ENCODE data around the gene CLDN5.

CLDN5 gene

GRCh38 chr22:19496324-19496630 is 27.9 kb downstream of the CLDN5 start:
- no peak for TF ChIP-seq SPI1 (IDR thresholded peaks at IDR 0.05; ENCODE audit: borderline replicate concordance, low read depth)
- TF ChIP-seq, protein P1, sequence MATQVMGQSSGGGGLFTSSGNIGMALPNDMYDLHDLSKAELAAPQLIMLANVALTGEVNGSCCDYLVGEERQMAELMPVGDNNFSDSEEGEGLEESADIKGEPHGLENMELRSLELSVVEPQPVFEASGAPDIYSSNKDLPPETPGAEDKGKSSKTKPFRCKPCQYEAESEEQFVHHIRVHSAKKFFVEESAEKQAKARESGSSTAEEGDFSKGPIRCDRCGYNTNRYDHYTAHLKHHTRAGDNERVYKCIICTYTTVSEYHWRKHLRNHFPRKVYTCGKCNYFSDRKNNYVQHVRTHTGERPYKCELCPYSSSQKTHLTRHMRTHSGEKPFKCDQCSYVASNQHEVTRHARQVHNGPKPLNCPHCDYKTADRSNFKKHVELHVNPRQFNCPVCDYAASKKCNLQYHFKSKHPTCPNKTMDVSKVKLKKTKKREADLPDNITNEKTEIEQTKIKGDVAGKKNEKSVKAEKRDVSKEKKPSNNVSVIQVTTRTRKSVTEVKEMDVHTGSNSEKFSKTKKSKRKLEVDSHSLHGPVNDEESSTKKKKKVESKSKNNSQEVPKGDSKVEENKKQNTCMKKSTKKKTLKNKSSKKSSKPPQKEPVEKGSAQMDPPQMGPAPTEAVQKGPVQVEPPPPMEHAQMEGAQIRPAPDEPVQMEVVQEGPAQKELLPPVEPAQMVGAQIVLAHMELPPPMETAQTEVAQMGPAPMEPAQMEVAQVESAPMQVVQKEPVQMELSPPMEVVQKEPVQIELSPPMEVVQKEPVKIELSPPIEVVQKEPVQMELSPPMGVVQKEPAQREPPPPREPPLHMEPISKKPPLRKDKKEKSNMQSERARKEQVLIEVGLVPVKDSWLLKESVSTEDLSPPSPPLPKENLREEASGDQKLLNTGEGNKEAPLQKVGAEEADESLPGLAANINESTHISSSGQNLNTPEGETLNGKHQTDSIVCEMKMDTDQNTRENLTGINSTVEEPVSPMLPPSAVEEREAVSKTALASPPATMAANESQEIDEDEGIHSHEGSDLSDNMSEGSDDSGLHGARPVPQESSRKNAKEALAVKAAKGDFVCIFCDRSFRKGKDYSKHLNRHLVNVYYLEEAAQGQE (IDR thresholded peaks at IDR 0.05; ENCODE audit: insufficient replicate concordance, low read depth), result no peak
- TF ChIP-seq, protein P2, sequence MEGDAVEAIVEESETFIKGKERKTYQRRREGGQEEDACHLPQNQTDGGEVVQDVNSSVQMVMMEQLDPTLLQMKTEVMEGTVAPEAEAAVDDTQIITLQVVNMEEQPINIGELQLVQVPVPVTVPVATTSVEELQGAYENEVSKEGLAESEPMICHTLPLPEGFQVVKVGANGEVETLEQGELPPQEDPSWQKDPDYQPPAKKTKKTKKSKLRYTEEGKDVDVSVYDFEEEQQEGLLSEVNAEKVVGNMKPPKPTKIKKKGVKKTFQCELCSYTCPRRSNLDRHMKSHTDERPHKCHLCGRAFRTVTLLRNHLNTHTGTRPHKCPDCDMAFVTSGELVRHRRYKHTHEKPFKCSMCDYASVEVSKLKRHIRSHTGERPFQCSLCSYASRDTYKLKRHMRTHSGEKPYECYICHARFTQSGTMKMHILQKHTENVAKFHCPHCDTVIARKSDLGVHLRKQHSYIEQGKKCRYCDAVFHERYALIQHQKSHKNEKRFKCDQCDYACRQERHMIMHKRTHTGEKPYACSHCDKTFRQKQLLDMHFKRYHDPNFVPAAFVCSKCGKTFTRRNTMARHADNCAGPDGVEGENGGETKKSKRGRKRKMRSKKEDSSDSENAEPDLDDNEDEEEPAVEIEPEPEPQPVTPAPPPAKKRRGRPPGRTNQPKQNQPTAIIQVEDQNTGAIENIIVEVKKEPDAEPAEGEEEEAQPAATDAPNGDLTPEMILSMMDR (IDR thresholded peaks at IDR 0.05; ENCODE audit: insufficient read depth, low read length), result no peak
- no peak for TF ChIP-seq POLR2AphosphoS5 (IDR thresholded peaks at IDR 0.05; ENCODE audit: low read depth)
- TF ChIP-seq GABPA (IDR thresholded peaks at IDR 0.05; ENCODE audit: low read depth), result no peak
- Histone ChIP-seq H3K27ac (replicated peaks) (no peak overlapping the region), H3K4me3 (replicated peaks; ENCODE audit: insufficient read depth, low read length) (no peak overlapping the region), H3K27me3 (ENCODE audit: insufficient read depth, poor library complexity, severe bottlenecking) (no peaks in the 10 kb centered on the region)
- DNase-seq (ENCODE audit: low read depth in 1 of 2, low spot score in 1 of 2), result no peak

GRCh38 chr22:19495562-19496323 is 28.5 kb downstream of the CLDN5 start:
- DNase-seq (ENCODE audit: low read depth in 1 of 2, low spot score in 1 of 2), result no peak
- no peak overlapping the region for H3K27ac ChIP-seq (replicated peaks)
- H3K27me3 ChIP-seq (ENCODE audit: insufficient read depth, poor library complexity, severe bottlenecking), result no peaks in the 10 kb centered on the region
- H3K4me3 ChIP-seq (replicated peaks; ENCODE audit: insufficient read depth, low read length), result no peak overlapping the region
- TF ChIP-seq, protein P2 (IDR thresholded peaks at IDR 0.05; ENCODE audit: insufficient read depth, low read length), result no peak
- TF ChIP-seq POLR2AphosphoS5 (IDR thresholded peaks at IDR 0.05; ENCODE audit: low read depth), result no peak
- TF ChIP-seq, protein P1 (IDR thresholded peaks at IDR 0.05; ENCODE audit: insufficient replicate concordance, low read depth), result no peak

DNA sequence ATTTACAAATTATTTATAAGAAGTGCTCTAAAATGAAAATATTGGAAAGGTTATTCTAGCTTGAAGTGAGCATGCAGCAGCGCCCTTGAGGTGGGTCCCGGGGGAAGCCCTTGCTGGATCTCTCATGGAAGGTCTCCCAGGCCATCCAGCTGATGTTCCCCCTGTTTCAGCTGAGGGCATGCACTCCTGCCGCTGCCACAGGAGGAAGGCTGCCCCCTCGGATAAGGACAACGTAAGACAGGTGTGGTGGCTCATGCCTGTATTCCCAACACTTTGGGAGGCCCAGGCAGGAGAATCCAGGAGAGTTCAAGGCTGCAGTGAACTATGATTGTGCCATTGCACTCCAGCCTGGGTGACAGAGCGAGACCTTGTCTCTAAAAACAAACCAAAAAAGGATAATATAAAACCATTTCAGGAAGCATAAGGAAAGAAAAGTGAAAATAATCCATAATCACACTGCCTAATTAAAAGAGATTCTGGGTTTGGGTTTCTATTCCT is 29.5 kb downstream of the CLDN5 start:
- TF ChIP-seq POLR2AphosphoS5 (IDR thresholded peaks at IDR 0.05; ENCODE audit: low read depth) (no peak), SPI1 (IDR thresholded peaks at IDR 0.05; ENCODE audit: borderline replicate concordance, low read depth) (no peak), GABPA (IDR thresholded peaks at IDR 0.05; ENCODE audit: low read depth) (no peak)
- TF ChIP-seq, protein P2 (IDR thresholded peaks at IDR 0.05; ENCODE audit: insufficient read depth, low read length), result no peak
- TF ChIP-seq, protein P1 (IDR thresholded peaks at IDR 0.05; ENCODE audit: insufficient replicate concordance, low read depth), result no peak
- Histone ChIP-seq H3K27ac (replicated peaks) (no peak overlapping the region), H3K4me3 (replicated peaks; ENCODE audit: insufficient read depth, low read length) (no peak overlapping the region), H3K27me3 (ENCODE audit: insufficient read depth, poor library complexity, severe bottlenecking) (no peaks in the 10 kb centered on the region)
- DNase-seq (ENCODE audit: low read depth in 1 of 2, low spot score in 1 of 2), result no peak
